ENCODE measurements around the gene TRUB1.

Gene TRUB1

GRCh38 chr10:114917927-114918672 lies 19.9 kb upstream of the TRUB1 start:
- ChIA-PET POLR2A (no interaction called here), CTCF (no interaction called here)
- no peak for DNase-seq (ENCODE audit: extremely low spot score)
- no peak for TF ChIP-seq FOXK2 (IDR thresholded peaks at IDR 0.05)
- no peak for TF ChIP-seq SUZ12 (IDR thresholded peaks at IDR 0.05)
- no peak for TF ChIP-seq ZNF384 (IDR thresholded peaks at IDR 0.05)
- no peak for TF ChIP-seq FOXA1 (IDR thresholded peaks at IDR 0.05)
- TF ChIP-seq TARDBP (IDR thresholded peaks at IDR 0.05), result no peak
- no peak for TF ChIP-seq ARNT (IDR thresholded peaks at IDR 0.05)
- no peak for TF ChIP-seq SP1 (IDR thresholded peaks at IDR 0.05)
- no peak for TF ChIP-seq ELF4 (IDR thresholded peaks at IDR 0.05)
- no peak for TF ChIP-seq BHLHE40 (IDR thresholded peaks at IDR 0.05; ENCODE audit: borderline replicate concordance)
- no peak for TF ChIP-seq NFRKB (IDR thresholded peaks at IDR 0.05)
- TF ChIP-seq L3MBTL2 (conservative IDR thresholded peaks at IDR 0.05), result no peak
- no peak for TF ChIP-seq LEF1 (IDR thresholded peaks at IDR 0.05; ENCODE audit: borderline replicate concordance)
- TF ChIP-seq FOXM1 (IDR thresholded peaks at IDR 0.05; ENCODE audit: borderline replicate concordance), result no peak
- no peak for TF ChIP-seq CTBP1 (IDR thresholded peaks at IDR 0.05; ENCODE audit: borderline replicate concordance)
- TF ChIP-seq, protein P1, sequence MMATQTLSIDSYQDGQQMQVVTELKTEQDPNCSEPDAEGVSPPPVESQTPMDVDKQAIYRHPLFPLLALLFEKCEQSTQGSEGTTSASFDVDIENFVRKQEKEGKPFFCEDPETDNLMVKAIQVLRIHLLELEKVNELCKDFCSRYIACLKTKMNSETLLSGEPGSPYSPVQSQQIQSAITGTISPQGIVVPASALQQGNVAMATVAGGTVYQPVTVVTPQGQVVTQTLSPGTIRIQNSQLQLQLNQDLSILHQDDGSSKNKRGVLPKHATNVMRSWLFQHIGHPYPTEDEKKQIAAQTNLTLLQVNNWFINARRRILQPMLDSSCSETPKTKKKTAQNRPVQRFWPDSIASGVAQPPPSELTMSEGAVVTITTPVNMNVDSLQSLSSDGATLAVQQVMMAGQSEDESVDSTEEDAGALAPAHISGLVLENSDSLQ (IDR thresholded peaks at IDR 0.05), result no peak
- no peak for TF ChIP-seq HDGF (IDR thresholded peaks at IDR 0.05; ENCODE audit: borderline replicate concordance)

GRCh38 chr10:114920459-114920858 lies 17.5 kb upstream of the TRUB1 start:
- POLR2A ChIA-PET, result no interaction called here
- TF ChIP-seq L3MBTL2 (conservative IDR thresholded peaks at IDR 0.05) (no peak), ZNF384 (IDR thresholded peaks at IDR 0.05) (no peak), CTBP1 (IDR thresholded peaks at IDR 0.05; ENCODE audit: borderline replicate concordance) (no peak), SP1 (IDR thresholded peaks at IDR 0.05) (no peak), ELF4 (IDR thresholded peaks at IDR 0.05) (no peak), SUZ12 (IDR thresholded peaks at IDR 0.05) (no peak), ARNT (IDR thresholded peaks at IDR 0.05) (no peak), FOXK2 (IDR thresholded peaks at IDR 0.05) (no peak)
- DNase-seq (ENCODE audit: extremely low spot score), result no peak
- CTCF ChIA-PET, result no interaction called here

DNA sequence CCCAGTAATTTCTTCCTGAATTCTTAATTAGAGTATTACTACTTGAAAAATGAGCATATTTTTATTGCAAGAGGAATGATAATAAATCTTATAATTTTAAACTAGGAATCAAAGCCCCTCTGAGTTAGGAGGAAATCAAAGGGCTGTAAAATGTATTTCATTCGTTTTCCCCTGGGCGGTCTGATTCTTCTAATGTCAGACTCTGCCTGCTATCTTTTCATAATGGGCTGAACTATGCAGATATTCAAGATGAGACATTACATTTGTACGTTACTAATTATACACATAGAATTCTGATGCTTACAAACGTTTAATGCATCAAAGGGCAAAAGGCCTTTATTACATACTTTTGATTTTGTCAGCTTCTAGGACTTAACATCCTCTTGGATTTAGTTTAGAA lies 16.0 kb upstream of the TRUB1 start:
- ChIA-PET CTCF (no interaction called here), POLR2A (no interaction called here)
- DNase-seq (ENCODE audit: extremely low spot score), result no peak
- TF ChIP-seq NFRKB (IDR thresholded peaks at IDR 0.05) (no peak), FOXK2 (IDR thresholded peaks at IDR 0.05) (no peak), L3MBTL2 (conservative IDR thresholded peaks at IDR 0.05) (no peak), CTBP1 (IDR thresholded peaks at IDR 0.05; ENCODE audit: borderline replicate concordance) (no peak), TARDBP (IDR thresholded peaks at IDR 0.05) (no peak), SP1 (IDR thresholded peaks at IDR 0.05) (no peak), ELF4 (IDR thresholded peaks at IDR 0.05) (no peak), ARNT (IDR thresholded peaks at IDR 0.05) (no peak), BHLHE40 (IDR thresholded peaks at IDR 0.05; ENCODE audit: borderline replicate concordance) (no peak)
- TF ChIP-seq, protein P1 (IDR thresholded peaks at IDR 0.05), result no peak

GRCh38 chr10:114923551-114923950 lies 14.4 kb upstream of the TRUB1 start:
- POLR2A ChIA-PET, result interaction anchor here (0.6 kb wide), 1 partner anchor 16 kb away, joined by 3 read pairs; no protein-coding TSS in a partner anchor
- no peak for TF ChIP-seq ARNT (IDR thresholded peaks at IDR 0.05)
- TF ChIP-seq SP1 (IDR thresholded peaks at IDR 0.05), result no peak
- no peak for TF ChIP-seq BHLHE40 (IDR thresholded peaks at IDR 0.05; ENCODE audit: borderline replicate concordance)
- no peak for TF ChIP-seq HDGF (IDR thresholded peaks at IDR 0.05; ENCODE audit: borderline replicate concordance)
- no peak for TF ChIP-seq LEF1 (IDR thresholded peaks at IDR 0.05; ENCODE audit: borderline replicate concordance)
- TF ChIP-seq ZNF384 (IDR thresholded peaks at IDR 0.05), result no peak
- TF ChIP-seq CTBP1 (IDR thresholded peaks at IDR 0.05; ENCODE audit: borderline replicate concordance), result no peak
- no peak for TF ChIP-seq FOXA1 (IDR thresholded peaks at IDR 0.05)
- TF ChIP-seq, protein P1 (IDR thresholded peaks at IDR 0.05), result no peak
- no peak for TF ChIP-seq ELF4 (IDR thresholded peaks at IDR 0.05)
- no peak for TF ChIP-seq NFRKB (IDR thresholded peaks at IDR 0.05)
- no peak for TF ChIP-seq SUZ12 (IDR thresholded peaks at IDR 0.05)
- CTCF ChIA-PET, result no interaction called here
- no peak for DNase-seq (ENCODE audit: extremely low spot score)

- ChIA-PET POLR2A (no interaction called here), CTCF (interaction anchor here (0.8 kb wide), 1 partner anchor 46 kb away, joined by 3 read pairs; no protein-coding TSS in a partner anchor)
- DNase-seq (ENCODE audit: extremely low spot score), result peak; percentile 25
- no peak for TF ChIP-seq ARNT (IDR thresholded peaks at IDR 0.05)
- TF ChIP-seq BHLHE40 (IDR thresholded peaks at IDR 0.05; ENCODE audit: borderline replicate concordance), result no peak
- no peak for TF ChIP-seq SP1 (IDR thresholded peaks at IDR 0.05)
- no peak for TF ChIP-seq FOXM1 (IDR thresholded peaks at IDR 0.05; ENCODE audit: borderline replicate concordance)
- no peak for TF ChIP-seq SUZ12 (IDR thresholded peaks at IDR 0.05)
- no peak for TF ChIP-seq L3MBTL2 (conservative IDR thresholded peaks at IDR 0.05)
- no peak for TF ChIP-seq LEF1 (IDR thresholded peaks at IDR 0.05; ENCODE audit: borderline replicate concordance)
- no peak for TF ChIP-seq ZNF384 (IDR thresholded peaks at IDR 0.05)
- TF ChIP-seq FOXA1 (IDR thresholded peaks at IDR 0.05), result no peak
- no peak for TF ChIP-seq HDGF (IDR thresholded peaks at IDR 0.05; ENCODE audit: borderline replicate concordance)
- no peak for TF ChIP-seq ELF4 (IDR thresholded peaks at IDR 0.05)
- TF ChIP-seq, protein P1 (IDR thresholded peaks at IDR 0.05), result no peak
- no peak for TF ChIP-seq NFRKB (IDR thresholded peaks at IDR 0.05)
- TF ChIP-seq CTBP1 (IDR thresholded peaks at IDR 0.05; ENCODE audit: borderline replicate concordance), result no peak
- TF ChIP-seq FOXK2 (IDR thresholded peaks at IDR 0.05), result no peak
- TF ChIP-seq TARDBP (IDR thresholded peaks at IDR 0.05), result no peak
These were observed 12.1 kb upstream of the TRUB1 start for GRCh38 chr10:114925587-114926586.

All from HEK293T (cell line).